IPS-18c (cell line): ENCODE results near the gene CFAP210.
"Not testable (repeated sequence)": the region's sequence is repeated elsewhere in the genome, so short reads cannot be mapped to it uniquely, and the experiment has no call there.

Experiments
- H3K4me3 ChIP-seq: 2 replicates; pipeline ENCODE4 v1.7.0; 2013; ENCODE audit warnings: low read depth, mild to moderate bottlenecking, low read length, moderate library complexity; ENCODE audit not compliant: insufficient read depth
- H3K9me3 ChIP-seq: one replicate; pipeline ENCODE4 v1.6.1; 2013; ENCODE audit warnings: mild to moderate bottlenecking, low read length, moderate library complexity; ENCODE audit not compliant: control insufficient read depth, insufficient read depth

Gene CFAP210

GRCh38 chr2:169686825-169687224 lies 7.4 kb downstream of the CFAP210 start:
- not testable (repeated sequence) for H3K9me3 ChIP-seq, H3K4me3 ChIP-seq

GRCh38 chr2:169684712-169685111 lies 9.5 kb downstream of the CFAP210 start:
- H3K9me3 ChIP-seq, H3K4me3 ChIP-seq: not testable (repeated sequence)

- H3K9me3 ChIP-seq, result no peaks in the 10 kb centered on the region
- no peak overlapping the region for H3K4me3 ChIP-seq
Measured at GRCh38 chr2:169684135-169684565, 10.1 kb downstream of the CFAP210 start.

GRCh38 chr2:169683425-169684134 lies 10.6 kb downstream of the CFAP210 start:
- H3K4me3 ChIP-seq, result no peak overlapping the region
- H3K9me3 ChIP-seq, result no peaks in the 10 kb centered on the region

- H3K4me3 ChIP-seq, result no peak overlapping the region
- no peaks in the 10 kb centered on the region for H3K9me3 ChIP-seq
Measured at GRCh38 chr2:169683054-169683424, 11.2 kb downstream of the CFAP210 start.

GRCh38 chr2:169676850-169677249 lies 17.4 kb downstream of the CFAP210 start:
- Histone ChIP-seq H3K4me3 (no peak overlapping the region), H3K9me3 (no peaks in the 10 kb centered on the region)

GRCh38 chr2:169676357-169676756 lies 17.8 kb downstream of the CFAP210 start:
- no peaks in the 10 kb centered on the region for H3K9me3 ChIP-seq
- H3K4me3 ChIP-seq, result no peak overlapping the region

- H3K4me3 ChIP-seq, result no peak overlapping the region
- no peaks in the 10 kb centered on the region for H3K9me3 ChIP-seq
Measured at GRCh38 chr2:169673921-169674320, 20.3 kb downstream of the CFAP210 start.

- Histone ChIP-seq H3K4me3 (no peak overlapping the region), H3K9me3 (no peaks in the 10 kb centered on the region)
Measured at GRCh38 chr2:169673106-169673505, 21.1 kb downstream of the CFAP210 start.

GRCh38 chr2:169672406-169672805 lies 21.8 kb downstream of the CFAP210 start:
- H3K9me3 ChIP-seq, result no peaks in the 10 kb centered on the region
- H3K4me3 ChIP-seq, result no peak overlapping the region

GRCh38 chr2:169670937-169671336 lies 23.3 kb downstream of the CFAP210 start:
- Histone ChIP-seq H3K4me3 (no peak overlapping the region), H3K9me3 (no peaks in the 10 kb centered on the region)

- Histone ChIP-seq H3K4me3 (no peak overlapping the region), H3K9me3 (no peaks in the 10 kb centered on the region)
Measured at GRCh38 chr2:169670215-169670651, 24.0 kb downstream of the CFAP210 start.

GRCh38 chr2:169667583-169667982 lies 26.6 kb downstream of the CFAP210 start:
- no peaks in the 10 kb centered on the region for H3K9me3 ChIP-seq
- H3K4me3 ChIP-seq, result no peak overlapping the region

GRCh38 chr2:169664978-169665930 lies 29.0 kb downstream of the CFAP210 start:
- Histone ChIP-seq H3K9me3 (no peaks in the 10 kb centered on the region), H3K4me3 (no peak overlapping the region)

GRCh38 chr2:169664600-169664977 lies 29.6 kb downstream of the CFAP210 start:
- no peak overlapping the region for H3K4me3 ChIP-seq
- no peaks in the 10 kb centered on the region for H3K9me3 ChIP-seq

- Histone ChIP-seq H3K9me3 (no peaks in the 10 kb centered on the region), H3K4me3 (no peak overlapping the region)
Measured at GRCh38 chr2:169663247-169663646, 31.0 kb downstream of the CFAP210 start.

- Histone ChIP-seq H3K9me3 (no peaks in the 10 kb centered on the region), H3K4me3 (no peak overlapping the region)
Measured at GRCh38 chr2:169662744-169663143, 31.5 kb downstream of the CFAP210 start.

GRCh38 chr2:169661265-169661664 lies 32.9 kb downstream of the CFAP210 start:
- no peaks in the 10 kb centered on the region for H3K9me3 ChIP-seq
- H3K4me3 ChIP-seq, result no peak overlapping the region
